ENCODE data around the gene MYH8.

MYH8 gene

DNA sequence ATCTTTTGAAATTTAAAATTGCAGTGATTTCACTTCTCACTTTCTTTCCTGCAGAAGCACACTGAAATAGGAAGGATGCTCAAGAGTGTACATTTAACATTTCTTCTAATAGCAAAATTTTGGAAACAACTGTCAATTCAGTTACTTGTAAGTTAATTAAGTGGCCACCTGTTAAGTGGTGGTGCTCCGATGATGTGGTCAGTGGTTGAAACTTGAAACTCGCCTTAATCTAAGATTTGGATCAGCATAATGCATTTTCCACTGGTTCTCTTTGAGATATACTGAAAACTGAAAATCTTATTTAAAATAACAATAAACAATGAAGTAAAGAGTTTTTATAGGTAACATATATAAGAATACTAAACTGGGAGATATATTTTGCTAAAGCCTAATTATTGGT lies 7.0 kb upstream of the MYH8 start:
- no peaks in the 10 kb centered on the region for H3K27me3 ChIP-seq (ENCODE audit: control insufficient read depth in 1 of 2, insufficient read depth in 2 of 2, low read length in 2 of 2)
- H3K4me1 ChIP-seq (ENCODE audit: control insufficient read depth, insufficient read depth, low read length), result no peaks in the 10 kb centered on the region
- H3K36me3 ChIP-seq (ENCODE audit: control insufficient read depth in 2 of 2, insufficient read depth in 2 of 2, low read length in 2 of 2), result no peaks in the 10 kb centered on the region
- no peak overlapping the region for H3K4me3 ChIP-seq (ENCODE audit: low read length in 2 of 2)
- H3K27ac ChIP-seq (ENCODE audit: low read length), result no peak overlapping the region
- no peaks in the 10 kb centered on the region for H3K9me3 ChIP-seq (ENCODE audit: control insufficient read depth in 2 of 2, low read length in 2 of 2)
- no peak overlapping the region for H3K9ac ChIP-seq (ENCODE audit: low read length in 2 of 2)

GRCh38 chr17:10421211-10421610 lies 539 bp downstream of the MYH8 start:
- Histone ChIP-seq H3K4me1 (ENCODE audit: control insufficient read depth, insufficient read depth, low read length) (no peaks in the 10 kb centered on the region), H3K9me3 (ENCODE audit: control insufficient read depth in 2 of 2, low read length in 2 of 2) (no peaks in the 10 kb centered on the region), H3K9ac (ENCODE audit: low read length in 2 of 2) (no peak overlapping the region), H3K4me3 (ENCODE audit: low read length in 2 of 2) (no peak overlapping the region), H3K27me3 (ENCODE audit: control insufficient read depth in 1 of 2, insufficient read depth in 2 of 2, low read length in 2 of 2) (no peaks in the 10 kb centered on the region), H3K36me3 (ENCODE audit: control insufficient read depth in 2 of 2, insufficient read depth in 2 of 2, low read length in 2 of 2) (no peaks in the 10 kb centered on the region), H3K27ac (ENCODE audit: low read length) (no peak overlapping the region)

DNA sequence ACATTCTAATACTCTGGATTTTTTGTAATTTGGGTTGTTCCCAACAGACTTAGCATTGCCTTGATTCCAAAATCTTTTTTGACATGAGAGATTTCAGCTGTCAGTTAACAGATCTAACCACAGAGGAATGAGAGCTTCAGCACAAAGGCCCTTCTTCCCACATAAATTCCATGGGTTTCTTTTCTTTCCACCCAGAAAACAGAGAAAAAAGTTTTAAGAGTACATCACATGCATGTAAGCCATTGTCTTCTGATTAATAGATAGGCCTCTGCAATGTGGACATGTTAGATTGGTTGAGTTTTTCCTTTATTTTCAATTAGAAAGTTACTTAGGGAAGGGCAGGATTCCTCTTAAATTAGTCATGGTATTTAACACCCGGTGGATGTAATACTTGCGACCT lies 939 bp downstream of the MYH8 start:
- Histone ChIP-seq H3K9me3 (ENCODE audit: control insufficient read depth in 2 of 2, low read length in 2 of 2) (no peaks in the 10 kb centered on the region), H3K27ac (ENCODE audit: low read length) (no peak overlapping the region), H3K4me3 (ENCODE audit: low read length in 2 of 2) (no peak overlapping the region), H3K36me3 (ENCODE audit: control insufficient read depth in 2 of 2, insufficient read depth in 2 of 2, low read length in 2 of 2) (no peaks in the 10 kb centered on the region), H3K27me3 (ENCODE audit: control insufficient read depth in 1 of 2, insufficient read depth in 2 of 2, low read length in 2 of 2) (no peaks in the 10 kb centered on the region), H3K9ac (ENCODE audit: low read length in 2 of 2) (no peak overlapping the region), H3K4me1 (ENCODE audit: control insufficient read depth, insufficient read depth, low read length) (no peaks in the 10 kb centered on the region)

- H3K9ac ChIP-seq (ENCODE audit: low read length in 2 of 2), result no peak overlapping the region
- no peaks in the 10 kb centered on the region for H3K36me3 ChIP-seq (ENCODE audit: control insufficient read depth in 2 of 2, insufficient read depth in 2 of 2, low read length in 2 of 2)
Measured at GRCh38 chr17:10417431-10417830, 4.3 kb downstream of the MYH8 start.

DNA sequence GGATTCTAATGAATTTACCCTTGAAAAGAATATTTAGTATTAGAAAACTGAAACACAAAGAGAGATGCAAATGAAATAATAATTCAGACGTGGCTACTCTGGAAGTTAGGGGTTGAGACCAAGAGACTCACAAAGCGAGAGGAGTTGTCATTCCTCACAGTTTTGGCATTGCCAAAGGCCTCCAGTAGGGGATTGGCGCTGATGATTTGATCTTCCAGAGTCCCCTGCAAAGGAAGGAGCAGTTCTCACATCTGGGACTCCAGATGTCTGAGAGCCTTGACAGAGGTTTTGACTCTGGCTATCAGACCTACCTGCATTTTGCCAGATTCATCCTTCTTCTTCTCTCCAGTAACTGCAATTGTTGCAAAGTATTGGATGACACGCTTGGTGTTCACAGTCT lies 6.6 kb downstream of the MYH8 start:
- Histone ChIP-seq H3K9ac (ENCODE audit: low read length in 2 of 2) (no peak overlapping the region), H3K4me1 (ENCODE audit: control insufficient read depth, insufficient read depth, low read length) (no peaks in the 10 kb centered on the region), H3K27ac (ENCODE audit: low read length) (no peak overlapping the region), H3K27me3 (ENCODE audit: control insufficient read depth in 1 of 2, insufficient read depth in 2 of 2, low read length in 2 of 2) (no peaks in the 10 kb centered on the region), H3K9me3 (ENCODE audit: control insufficient read depth in 2 of 2, low read length in 2 of 2) (no peaks in the 10 kb centered on the region), H3K36me3 (ENCODE audit: control insufficient read depth in 2 of 2, insufficient read depth in 2 of 2, low read length in 2 of 2) (no peaks in the 10 kb centered on the region), H3K4me3 (ENCODE audit: low read length in 2 of 2) (no peak overlapping the region)

More at GRCh38 chr17:10417431-10417830, 4.3 kb downstream of the MYH8 start:
- Histone ChIP-seq H3K27me3 (ENCODE audit: control insufficient read depth in 1 of 2, insufficient read depth in 2 of 2, low read length in 2 of 2) (no peaks in the 10 kb centered on the region), H3K4me3 (ENCODE audit: low read length in 2 of 2) (no peak overlapping the region), H3K4me1 (ENCODE audit: control insufficient read depth, insufficient read depth, low read length) (no peaks in the 10 kb centered on the region), H3K9me3 (ENCODE audit: control insufficient read depth in 2 of 2, low read length in 2 of 2) (no peaks in the 10 kb centered on the region), H3K27ac (ENCODE audit: low read length) (no peak overlapping the region)

GRCh38 chr17:10403589-10403988 lies 18.2 kb downstream of the MYH8 start:
- H3K27ac ChIP-seq (ENCODE audit: low read length), result no peak overlapping the region
- H3K36me3 ChIP-seq (ENCODE audit: control insufficient read depth in 2 of 2, insufficient read depth in 2 of 2, low read length in 2 of 2), result no peaks in the 10 kb centered on the region
- H3K4me3 ChIP-seq (ENCODE audit: low read length in 2 of 2), result no peak overlapping the region
- no peaks in the 10 kb centered on the region for H3K9me3 ChIP-seq (ENCODE audit: control insufficient read depth in 2 of 2, low read length in 2 of 2)
- no peak overlapping the region for H3K9ac ChIP-seq (ENCODE audit: low read length in 2 of 2)
- no peaks in the 10 kb centered on the region for H3K4me1 ChIP-seq (ENCODE audit: control insufficient read depth, insufficient read depth, low read length)
- H3K27me3 ChIP-seq (ENCODE audit: control insufficient read depth in 1 of 2, insufficient read depth in 2 of 2, low read length in 2 of 2), result no peaks in the 10 kb centered on the region

DNA sequence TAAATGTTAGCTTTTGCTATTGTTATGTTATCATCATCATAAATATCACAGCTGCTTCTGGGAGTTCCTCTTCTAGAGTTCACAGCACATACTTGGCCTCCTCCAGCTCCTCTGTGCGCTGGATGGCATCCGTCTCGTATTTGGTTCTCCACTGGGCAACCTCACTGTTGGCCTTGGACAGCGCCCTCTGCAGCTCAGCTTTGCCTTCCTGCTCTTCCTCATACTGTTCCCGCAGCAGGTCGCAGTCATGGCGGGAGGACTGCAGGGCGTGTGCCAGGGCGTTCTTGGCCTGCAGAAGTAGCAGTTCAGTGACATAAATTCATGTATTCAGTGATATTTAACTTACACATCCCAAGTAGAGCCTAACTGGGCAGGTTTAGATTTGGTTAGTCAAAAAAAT lies 23.4 kb downstream of the MYH8 start:
- H3K4me3 ChIP-seq (ENCODE audit: low read length in 2 of 2), result no peak overlapping the region
- H3K27me3 ChIP-seq (ENCODE audit: control insufficient read depth in 1 of 2, insufficient read depth in 2 of 2, low read length in 2 of 2), result peaks cover 0 to 3% of the 10 kb centered on the region in 2 donors
- H3K9ac ChIP-seq (ENCODE audit: low read length in 2 of 2), result no peak overlapping the region
- no peaks in the 10 kb centered on the region for H3K36me3 ChIP-seq (ENCODE audit: control insufficient read depth in 2 of 2, insufficient read depth in 2 of 2, low read length in 2 of 2)
- H3K4me1 ChIP-seq (ENCODE audit: control insufficient read depth, insufficient read depth, low read length), result no peaks in the 10 kb centered on the region
- H3K9me3 ChIP-seq (ENCODE audit: control insufficient read depth in 2 of 2, low read length in 2 of 2), result no peaks in the 10 kb centered on the region
- H3K27ac ChIP-seq (ENCODE audit: low read length), result no peak overlapping the region

DNA sequence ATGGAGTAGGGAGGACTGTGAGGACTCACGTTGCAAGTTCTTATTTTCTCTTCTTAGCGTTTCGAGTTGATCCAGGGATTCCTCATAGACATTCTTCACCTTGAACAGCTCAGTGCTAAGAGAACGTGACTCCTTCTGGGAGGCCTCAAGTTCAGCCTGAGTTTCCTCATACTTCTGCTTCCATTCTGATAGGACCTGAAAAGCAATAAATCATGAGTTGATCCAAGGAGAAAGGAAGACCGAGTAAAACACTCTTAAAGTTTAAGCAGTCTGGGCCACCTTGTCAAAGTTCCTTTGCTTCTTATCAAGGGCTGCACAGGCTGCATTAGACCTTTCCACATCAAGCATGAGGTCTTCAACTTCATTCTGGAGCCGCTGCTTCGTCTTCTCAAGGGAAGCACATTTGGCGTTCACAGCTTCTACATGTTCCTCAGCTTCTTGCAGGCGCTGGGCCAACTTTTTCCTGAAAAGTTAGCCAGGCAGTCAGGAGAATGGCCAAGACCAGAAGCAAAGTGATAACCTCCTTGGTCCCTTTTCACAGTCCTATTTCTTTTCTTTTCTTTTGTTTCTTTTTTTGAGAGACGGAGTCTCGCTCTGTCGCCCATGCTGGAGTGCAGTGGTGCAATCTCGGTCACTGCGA lies 25.1 kb downstream of the MYH8 start:
- no peaks in the 10 kb centered on the region for H3K36me3 ChIP-seq (ENCODE audit: control insufficient read depth in 2 of 2, insufficient read depth in 2 of 2, low read length in 2 of 2)
- H3K27me3 ChIP-seq (ENCODE audit: control insufficient read depth in 1 of 2, insufficient read depth in 2 of 2, low read length in 2 of 2), result peaks cover 0 to 3% of the 10 kb centered on the region in 2 donors
- H3K9ac ChIP-seq (ENCODE audit: low read length in 2 of 2), result no peak overlapping the region
- no peak overlapping the region for H3K27ac ChIP-seq (ENCODE audit: low read length)
- H3K9me3 ChIP-seq (ENCODE audit: control insufficient read depth in 2 of 2, low read length in 2 of 2), result no peaks in the 10 kb centered on the region
- no peaks in the 10 kb centered on the region for H3K4me1 ChIP-seq (ENCODE audit: control insufficient read depth, insufficient read depth, low read length)
- H3K4me3 ChIP-seq (ENCODE audit: low read length in 2 of 2), result no peak overlapping the region

DNA sequence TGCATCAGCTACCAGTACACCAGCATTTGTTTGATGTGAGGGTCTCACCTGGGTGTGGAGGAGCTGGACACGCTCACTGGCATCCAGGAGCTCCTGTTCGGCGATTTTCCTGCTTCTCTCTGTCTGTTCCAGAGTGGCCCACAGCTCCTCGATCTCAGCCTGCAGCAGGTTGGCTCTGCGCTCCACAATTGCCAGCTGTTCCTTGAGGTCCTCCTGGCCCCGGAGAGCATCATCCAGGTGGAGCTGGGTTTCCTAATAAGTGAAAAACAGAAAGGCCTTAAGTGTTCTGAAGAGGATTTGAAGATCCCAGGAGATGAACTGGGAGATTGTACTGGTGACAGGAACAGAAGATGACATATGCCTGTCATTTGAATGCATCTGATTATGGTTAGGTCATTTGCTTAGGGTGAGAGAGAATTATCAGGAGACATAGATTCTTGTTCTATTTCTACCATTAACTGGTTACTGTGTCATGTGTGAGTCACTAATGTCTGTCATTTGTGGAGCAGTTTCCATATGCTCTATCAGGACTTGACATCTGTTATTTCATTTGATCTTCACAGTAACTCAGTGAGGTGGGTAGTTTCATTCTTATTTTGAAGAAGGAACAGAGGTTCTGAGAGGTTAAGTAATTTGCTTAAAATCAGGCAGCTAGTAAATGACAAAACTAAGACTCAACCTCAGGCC lies 27.4 kb downstream of the MYH8 start:
- Histone ChIP-seq H3K27ac (ENCODE audit: low read length) (no peak overlapping the region), H3K9ac (ENCODE audit: low read length in 2 of 2) (no peak overlapping the region), H3K4me1 (ENCODE audit: control insufficient read depth, insufficient read depth, low read length) (no peaks in the 10 kb centered on the region), H3K4me3 (ENCODE audit: low read length in 2 of 2) (no peak overlapping the region), H3K27me3 (ENCODE audit: control insufficient read depth in 1 of 2, insufficient read depth in 2 of 2, low read length in 2 of 2) (peaks cover 0 to 3% of the 10 kb centered on the region in 2 donors), H3K9me3 (ENCODE audit: control insufficient read depth in 2 of 2, low read length in 2 of 2) (no peaks in the 10 kb centered on the region), H3K36me3 (ENCODE audit: control insufficient read depth in 2 of 2, insufficient read depth in 2 of 2, low read length in 2 of 2) (no peaks in the 10 kb centered on the region)

- no peaks in the 10 kb centered on the region for H3K9me3 ChIP-seq (ENCODE audit: control insufficient read depth in 2 of 2, low read length in 2 of 2)
- no peak overlapping the region for H3K9ac ChIP-seq (ENCODE audit: low read length in 2 of 2)
- no peaks in the 10 kb centered on the region for H3K36me3 ChIP-seq (ENCODE audit: control insufficient read depth in 2 of 2, insufficient read depth in 2 of 2, low read length in 2 of 2)
- no peaks in the 10 kb centered on the region for H3K4me1 ChIP-seq (ENCODE audit: control insufficient read depth, insufficient read depth, low read length)
- H3K27me3 ChIP-seq (ENCODE audit: control insufficient read depth in 1 of 2, insufficient read depth in 2 of 2, low read length in 2 of 2), result peaks cover 0 to 3% of the 10 kb centered on the region in 2 donors
- H3K27ac ChIP-seq (ENCODE audit: low read length), result no peak overlapping the region
- no peak overlapping the region for H3K4me3 ChIP-seq (ENCODE audit: low read length in 2 of 2)
Measured at GRCh38 chr17:10392880-10393279, 28.9 kb downstream of the MYH8 start.

DNA sequence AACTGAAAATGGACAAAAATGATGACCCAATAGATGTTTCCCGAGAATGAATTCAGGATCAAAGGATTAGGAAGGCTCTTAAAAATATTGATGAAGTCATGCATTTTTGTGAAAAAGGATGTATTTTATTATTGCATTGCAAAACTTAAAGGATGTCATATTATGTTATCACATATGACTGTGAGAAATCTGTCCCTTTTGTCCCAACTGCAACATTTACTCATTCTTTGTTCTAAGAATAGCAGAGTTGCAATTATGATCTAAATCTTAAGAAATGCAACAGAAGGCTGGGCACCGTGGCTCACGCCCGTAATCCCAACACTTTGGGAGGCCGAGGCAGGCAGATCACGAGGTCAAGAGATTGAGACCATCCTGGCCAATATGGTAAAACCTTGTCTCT lies 35.9 kb downstream of the MYH8 start:
- Histone ChIP-seq H3K9me3 (ENCODE audit: control insufficient read depth in 2 of 2, low read length in 2 of 2) (no peaks in the 10 kb centered on the region), H3K9ac (ENCODE audit: low read length in 2 of 2) (no peak overlapping the region), H3K27me3 (ENCODE audit: control insufficient read depth in 1 of 2, insufficient read depth in 2 of 2, low read length in 2 of 2) (no peaks in the 10 kb centered on the region), H3K36me3 (ENCODE audit: control insufficient read depth in 2 of 2, insufficient read depth in 2 of 2, low read length in 2 of 2) (no peaks in the 10 kb centered on the region), H3K27ac (ENCODE audit: low read length) (no peak overlapping the region), H3K4me3 (ENCODE audit: low read length in 2 of 2) (no peak overlapping the region), H3K4me1 (ENCODE audit: control insufficient read depth, insufficient read depth, low read length) (no peaks in the 10 kb centered on the region)
